NB4 (cell line): ENCODE results near the gene MAP2K7.

ENCODE experiments used
- CTCF ChIP-seq: IDR thresholded peaks from one replicate; pipeline ENCODE4 v1.5.1; 2012; ENCODE audit warnings: low read depth, low read length
- MYC ChIP-seq: IDR thresholded peaks from 2 replicates; pipeline ENCODE4 v1.6.1; 2011; ENCODE audit warnings: low read depth, low read length
- POLR2A ChIP-seq: IDR thresholded peaks from 2 replicates; pipeline ENCODE4 v1.6.1; 2011; ENCODE audit warnings: mild to moderate bottlenecking; ENCODE audit not compliant: insufficient read length; ENCODE audit errors: extremely low read depth
- TF ChIP-seq, protein P1 (sequence below): IDR thresholded peaks from 2 replicates; pipeline ENCODE4 v1.6.1; 2011; ENCODE audit warnings: low read depth, low read length

DNA sequence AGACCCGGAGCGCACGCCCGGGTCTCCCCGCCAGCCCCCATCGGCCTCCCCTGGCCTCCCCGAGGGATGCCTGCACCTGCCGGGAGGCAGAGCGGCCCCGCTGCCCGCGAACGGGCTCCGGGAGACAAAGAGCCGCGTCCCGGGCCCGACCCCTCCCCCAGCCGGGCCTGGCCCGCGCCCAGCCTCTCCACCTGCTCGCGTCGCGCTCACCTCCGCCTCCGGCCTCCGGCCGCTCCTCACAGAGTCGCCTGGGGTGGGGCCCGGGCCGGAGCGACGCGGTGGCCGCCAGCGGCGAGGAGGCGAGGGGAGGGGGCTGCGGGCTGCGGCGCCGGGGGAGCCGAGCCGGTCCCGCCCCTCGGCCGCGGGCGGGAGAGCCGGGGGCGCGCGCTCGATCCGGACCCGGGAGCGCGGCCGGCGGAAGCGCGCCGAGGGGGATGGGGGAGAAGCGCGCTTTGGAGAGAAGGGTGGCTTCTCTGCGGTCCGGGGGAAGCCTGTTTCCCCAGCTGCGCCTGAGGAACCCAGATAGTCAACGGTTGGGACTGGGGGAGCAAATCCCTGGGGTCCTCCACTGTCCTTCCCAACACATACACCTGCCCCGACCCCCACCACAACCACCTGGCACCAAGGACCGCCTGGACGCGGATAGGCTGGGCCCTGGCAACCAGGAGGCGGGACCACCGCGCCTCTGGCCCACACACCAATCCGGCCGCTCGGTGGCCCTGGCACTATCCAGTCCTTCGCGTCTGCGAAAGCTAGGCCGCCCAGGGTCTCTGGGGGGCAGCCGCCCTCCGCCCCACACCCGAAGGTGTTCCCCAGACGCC, 29.4 kb upstream of the MAP2K7 start, which contains the start of gene PRR36:
- TF ChIP-seq CTCF (no peak), POLR2A (no peak), MYC (no peak)
- TF ChIP-seq, protein P1, sequence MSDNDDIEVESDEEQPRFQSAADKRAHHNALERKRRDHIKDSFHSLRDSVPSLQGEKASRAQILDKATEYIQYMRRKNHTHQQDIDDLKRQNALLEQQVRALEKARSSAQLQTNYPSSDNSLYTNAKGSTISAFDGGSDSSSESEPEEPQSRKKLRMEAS: no peak
